HCT116 (cell line): ENCODE results near the gene RASGEF1B. TPM values are rescaled to one million over a fixed set of nuclear protein-coding genes. Genes with fewer than 3 reads are reported as not detected.

Experiments used
- ATAC-seq: fragments of 200-7000 bp; cut with Tn5 transposase; 2 replicates; pipeline ENCODE4 v1.9.1; 2020; ENCODE audit warnings: mild to moderate bottlenecking, moderate library complexity
- BruUV-seq: library from RNA; stranded (reverse); fragments of 400-500 nt; replicated peaks from 2 replicates; lab custom pipeline; 2021; lab: Mats Ljungman, UMichigan
- CTCF ChIA-PET: fragments of 300-600 bp; sonication (Branson Sonifier 250); formaldehyde crosslinking; loops from one replicate; lab custom pipeline; 2021; ENCODE audit warnings: antibody characterized with exemption; lab: Charles Lee
- POLR2A ChIA-PET: fragments of 300-600, 350-600 bp; sonication (Branson Sonifier 250); formaldehyde crosslinking; loops from one replicate; lab custom pipeline; 2021; ENCODE audit warnings: antibody characterized with exemption; lab: Charles Lee
- RAD21 ChIA-PET, 2 experiments: fragments of 300-600 bp; sonication (Branson Sonifier 250); formaldehyde crosslinking; loops; one replicate each; lab custom pipeline; 2023; ENCODE audit warnings: low total read pairs in 2 of 2; ENCODE audit not compliant: uncharacterized antibody in 2 of 2, unreplicated experiment in 2 of 2, low non-redundant PET in 1 of 2; lab: Charles Lee
- DNase-seq: peaks from one replicate; pipeline ENCODE4 v3.0.0-alpha.2; 2010; ENCODE audit warnings: low read depth, low spot score
- H2AFZ ChIP-seq: fragments of 200-600 bp; shearing (Covaris generic), sonication (generic); 2 replicates; pipeline ENCODE4 v1.6.1; 2017; ENCODE audit warnings: low read depth, mixed run types, mixed read lengths, antibody characterized with exemption, low read length; ENCODE audit not compliant: poor library complexity, severe bottlenecking
- H3K27ac ChIP-seq: 2 replicates; pipeline ENCODE4 v1.5.1; 2012; ENCODE audit warnings: low read depth, low read length
- H3K27me3 ChIP-seq: fragments of 200-600 bp; sonication (generic); 2 replicates; pipeline ENCODE4 v1.6.1; 2016; ENCODE audit warnings: mixed run types, low read length, mixed read lengths; ENCODE audit not compliant: insufficient read depth
- H3K36me3 ChIP-seq, 2 experiments: fragments of 200-500 bp in 1 of 2; fragments of 200-600 bp in 1 of 2; sonication (Bioruptor generic) in 1 of 2; sonication (generic) in 1 of 2; 2 replicates each; pipeline versions ENCODE4 v1.5.1 to v1.6.1; 2014 to 2016; ENCODE audit warnings: low read length in 2 of 2, inconsistent platforms in 1 of 2, mixed read lengths in 1 of 2, mixed run types in 1 of 2; ENCODE audit not compliant: insufficient read depth in 2 of 2, control insufficient read depth in 1 of 2
- H3K4me1 ChIP-seq, 2 experiments: fragments of 200-600 bp in 1 of 2; sonication (generic) in 1 of 2; 2 replicates each; pipeline versions ENCODE4 v1.5.1 to v1.6.1; 2012 to 2017; ENCODE audit warnings: low read length in 2 of 2, inconsistent platforms in 1 of 2, mild to moderate bottlenecking in 1 of 2, mixed read lengths in 1 of 2, mixed run types in 1 of 2, moderate library complexity in 1 of 2; ENCODE audit not compliant: insufficient read depth in 2 of 2, control insufficient read depth in 1 of 2
- H3K4me2 ChIP-seq: fragments of 200-600 bp; sonication (generic); 2 replicates; pipeline ENCODE4 v1.6.1; 2017; ENCODE audit warnings: mixed run types, low read length, mixed read lengths
- H3K4me3 ChIP-seq, 2 experiments: fragments of 200-600 bp in 1 of 2; sonication (generic) in 1 of 2; replicated peaks in 1 of 2; 2 replicates each; pipeline ENCODE4 v1.5.1; 2011 to 2016; ENCODE audit warnings: low read length in 2 of 2, control low read depth in 1 of 2, low read depth in 1 of 2, mild to moderate bottlenecking in 1 of 2, mixed read lengths in 1 of 2, mixed run types in 1 of 2
- H3K79me2 ChIP-seq: fragments of 200-600 bp; sonication (generic); 2 replicates; pipeline ENCODE4 v1.6.1; 2017; ENCODE audit warnings: mild to moderate bottlenecking, mixed run types, low read length, moderate library complexity, mixed read lengths; ENCODE audit not compliant: insufficient read depth
- H3K9ac ChIP-seq: fragments of 200-600 bp; sonication (generic); 2 replicates; pipeline ENCODE4 v1.6.1; 2016; ENCODE audit warnings: low read length, mixed read lengths
- H3K9me2 ChIP-seq: fragments of 200-600 bp; sonication (generic), shearing (Covaris generic); 2 replicates; pipeline ENCODE4 v1.6.1; 2017; ENCODE audit warnings: mixed run types, mild to moderate bottlenecking, moderate library complexity; ENCODE audit not compliant: insufficient read depth
- H3K9me3 ChIP-seq, 2 experiments: fragments of 200-500 bp in 1 of 2; fragments of 200-600 bp in 1 of 2; sonication (Bioruptor generic) in 1 of 2; sonication (generic) in 1 of 2; 2 replicates each; pipeline ENCODE4 v1.6.1; 2014 to 2017; ENCODE audit warnings: low read length in 2 of 2, mixed read lengths in 2 of 2, inconsistent platforms in 1 of 2, low read depth in 1 of 2, mild to moderate bottlenecking in 1 of 2, mixed run types in 1 of 2, moderate library complexity in 1 of 2; ENCODE audit not compliant: control insufficient read depth in 1 of 2, insufficient read depth in 1 of 2
- H4K20me1 ChIP-seq: fragments of 200-600 bp; sonication (generic), shearing (Covaris generic); 2 replicates; pipeline ENCODE4 v1.6.1; 2017; ENCODE audit warnings: mixed run types, mild to moderate bottlenecking, moderate library complexity; ENCODE audit not compliant: insufficient read depth
- CBX3 ChIP-seq: IDR thresholded peaks from 2 replicates; pipeline ENCODE4 v1.6.1; 2012; ENCODE audit warnings: low read depth
- CTCF ChIP-seq, 3 experiments: fragments of 200-600 bp in 1 of 3; sonication (generic) in 1 of 3; IDR thresholded peaks in 2 of 3; conservative IDR thresholded peaks in 1 of 3; 2 replicates each; pipeline ENCODE4 v1.5.1; 2012 to 2017; ENCODE audit warnings: low read depth in 2 of 3, low read length in 2 of 3, antibody characterized with exemption in 1 of 3, borderline replicate concordance in 1 of 3, control low read depth in 1 of 3, mild to moderate bottlenecking in 1 of 3, mixed read lengths in 1 of 3, mixed run types in 1 of 3, moderate library complexity in 1 of 3; ENCODE audit not compliant: insufficient read depth in 1 of 3
- EGR1 ChIP-seq: IDR thresholded peaks from 2 replicates; pipeline ENCODE4 v1.6.1; 2012; ENCODE audit warnings: low read depth
- EZH2 ChIP-seq: fragments of 200-600 bp; sonication (generic); IDR thresholded peaks from 2 replicates; pipeline ENCODE4 v1.6.1; 2017; ENCODE audit warnings: antibody characterized with exemption, mixed run types
- FOSL1 ChIP-seq: IDR thresholded peaks from 2 replicates; pipeline ENCODE4 v1.6.1; 2012; ENCODE audit warnings: low read depth
- JUND ChIP-seq: IDR thresholded peaks from 2 replicates; pipeline ENCODE4 v1.6.1; 2012
- MAX ChIP-seq: IDR thresholded peaks from 2 replicates; pipeline ENCODE4 v1.6.1; 2012
- RAD21 ChIP-seq: IDR thresholded peaks from 2 replicates; pipeline ENCODE4 v1.6.1; 2012; ENCODE audit warnings: low read depth, mild to moderate bottlenecking
- ZBTB33 ChIP-seq: IDR thresholded peaks from 2 replicates; pipeline ENCODE4 v1.6.1; 2011; ENCODE audit warnings: mild to moderate bottlenecking, low read length, moderate library complexity; ENCODE audit not compliant: insufficient replicate concordance; ENCODE audit errors: extremely low read depth
- intact Hi-C: fragments of 100-400 bp; cut with micrococcal nuclease; formaldehyde crosslinking; loops from 2 replicates; pipeline ENCODE4 v1.10.0; 2022
- total RNA-seq: library from RNA; stranded (reverse); gene quantifications from one replicate; pipeline ENCODE4 v1.2.1, GENCODE V29; 2021; ENCODE audit not compliant: unreplicated experiment

Gene RASGEF1B
- total RNA-seq, 1 experiment from 2014 or later, result 0.25 TPM

GRCh38 chr4:81472281-81473182, 825 bp upstream of the RASGEF1B start:
- peaks cover 33% of the 10 kb centered on the region for H3K27me3 ChIP-seq
- no peaks in the 10 kb centered on the region for H3K36me3 ChIP-seq
- ChIA-PET CTCF (interaction anchor here (1.0 kb wide), 1 partner anchor 372 kb away, joined by 6 read pairs; no protein-coding TSS in a partner anchor), RAD21 (no interaction called here), POLR2A (no interaction called here)
- no peak for TF ChIP-seq CBX3
- no peak for TF ChIP-seq FOSL1
- peak; percentile 20; the same call in 1 of the 2 replicates for TF ChIP-seq RAD21
- no peak for TF ChIP-seq MAX
- TF ChIP-seq JUND, result no peak
- TF ChIP-seq CTCF (IDR thresholded peaks at IDR 0.05 in 2 of 3, conservative IDR thresholded peaks at IDR 0.05 in 1 of 3; ENCODE audit: borderline replicate concordance in 1 of 3, insufficient read depth in 1 of 3, low read depth in 2 of 3, low read length in 2 of 3), result peak in 2 of 3 experiments; percentile 41 to 46; a peak in 4 of 6 replicates
- TF ChIP-seq EZH2, result no peak
- TF ChIP-seq ZBTB33, result no peak
- TF ChIP-seq EGR1, result no peak
- ATAC-seq (peak; percentile 67), DNase-seq (no peak)
- no peaks in the 10 kb centered on the region for H3K9me2 ChIP-seq
- peak overlapping the region; percentile 86 for H3K4me2 ChIP-seq
- H3K79me2 ChIP-seq, result no peaks in the 10 kb centered on the region
- H4K20me1 ChIP-seq, result no peaks in the 10 kb centered on the region; the same call in 1 of the 2 replicates
- H2AFZ ChIP-seq, result peak overlapping the region; percentile 45
- H3K4me3 ChIP-seq, result peak overlapping the region; percentile 31 to 58
- no peak overlapping the region for H3K27ac ChIP-seq
- H3K9ac ChIP-seq, result no peak overlapping the region
- H3K4me1 ChIP-seq, result peaks cover 0 to 17% of the 10 kb centered on the region in 2 experiments; a peak in 2 of 4 replicates
- intact Hi-C loops, result no loop called here
- no peaks in the 10 kb centered on the region for H3K9me3 ChIP-seq
- BruUV-seq, result no TSS peak
